ENCODE results near the gene ISYNA1. TPM values are rescaled to one million over a fixed set of nuclear protein-coding genes. Genes with fewer than 3 reads are reported as not detected.

The ISYNA1 gene
- total and polyA plus RNA-seq, 2 of the 4 experiments (the other 2 are of a cell fraction): 3.4 to 24.7 TPM

GRCh38 chr19:18412610-18413239 is 25.2 kb downstream of the ISYNA1 start:
- peaks cover 4% of the 10 kb centered on the region; the same call in 1 of the 2 replicates for H3K9me1 ChIP-seq (ENCODE audit: insufficient read depth, low read length)
- H2BK15ac ChIP-seq (ENCODE audit: low read depth, low read length): no peak overlapping the region
- H3K4me3 ChIP-seq (ENCODE audit: insufficient read depth, low read depth, low read length): no peak overlapping the region
- no peaks in the 10 kb centered on the region for H3K27me3 ChIP-seq (ENCODE audit: control insufficient read depth, insufficient read depth, low read length)
- H2AFZ ChIP-seq (replicated peaks; ENCODE audit: low read length, poor library complexity): no peak overlapping the region
- DNase-seq: no peak
- H3K9ac ChIP-seq (ENCODE audit: low read depth, low read length): no peak overlapping the region
- no peak overlapping the region for H4K91ac ChIP-seq (ENCODE audit: insufficient read depth, low read depth, low read length)
- no peak overlapping the region for H2BK120ac ChIP-seq (ENCODE audit: low read depth, low read length)
- H3K27ac ChIP-seq (ENCODE audit: insufficient read depth, low read length): no peak overlapping the region
- no peak overlapping the region for H3K23ac ChIP-seq (ENCODE audit: low read depth, low read length)
- dilution Hi-C loops (cut with HindIII; ENCODE audit: low sequenced_read_pairs, unreplicated experiment) (no loop called here), intact Hi-C loops (cut with micrococcal nuclease) (loop anchor here (10.0 kb wide), 1 partner anchor 208 kb away; the partner anchor contains the start of gene RAB3A), in situ Hi-C loops (cut with MboI; ENCODE audit: low sequenced_read_pairs) (loop anchor here (10.0 kb wide), 2 partner anchors 218 to 298 kb away; partner anchors contain the start of gene MPV17L2)
- POLR2A ChIA-PET (ENCODE audit: unreplicated experiment): no interaction called here
- no peak overlapping the region for H3K14ac ChIP-seq (replicated peaks; ENCODE audit: low read depth, low read length)
- H3K4me1 ChIP-seq (ENCODE audit: control insufficient read depth, insufficient read depth, low read length): peaks cover 24% of the 10 kb centered on the region
- no peak for ATAC-seq (ENCODE audit: low read depth)
- CTCF ChIA-PET: no interaction called here
- no peak for TF ChIP-seq FOS (IDR thresholded peaks at IDR 0.05; ENCODE audit: low read depth, low read length)
- TF ChIP-seq, protein P1, sequence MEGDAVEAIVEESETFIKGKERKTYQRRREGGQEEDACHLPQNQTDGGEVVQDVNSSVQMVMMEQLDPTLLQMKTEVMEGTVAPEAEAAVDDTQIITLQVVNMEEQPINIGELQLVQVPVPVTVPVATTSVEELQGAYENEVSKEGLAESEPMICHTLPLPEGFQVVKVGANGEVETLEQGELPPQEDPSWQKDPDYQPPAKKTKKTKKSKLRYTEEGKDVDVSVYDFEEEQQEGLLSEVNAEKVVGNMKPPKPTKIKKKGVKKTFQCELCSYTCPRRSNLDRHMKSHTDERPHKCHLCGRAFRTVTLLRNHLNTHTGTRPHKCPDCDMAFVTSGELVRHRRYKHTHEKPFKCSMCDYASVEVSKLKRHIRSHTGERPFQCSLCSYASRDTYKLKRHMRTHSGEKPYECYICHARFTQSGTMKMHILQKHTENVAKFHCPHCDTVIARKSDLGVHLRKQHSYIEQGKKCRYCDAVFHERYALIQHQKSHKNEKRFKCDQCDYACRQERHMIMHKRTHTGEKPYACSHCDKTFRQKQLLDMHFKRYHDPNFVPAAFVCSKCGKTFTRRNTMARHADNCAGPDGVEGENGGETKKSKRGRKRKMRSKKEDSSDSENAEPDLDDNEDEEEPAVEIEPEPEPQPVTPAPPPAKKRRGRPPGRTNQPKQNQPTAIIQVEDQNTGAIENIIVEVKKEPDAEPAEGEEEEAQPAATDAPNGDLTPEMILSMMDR (conservative IDR thresholded peaks at IDR 0.05; ENCODE audit: low read depth, low read length): no peak
- no peak for TF ChIP-seq RAD21 (IDR thresholded peaks at IDR 0.05; ENCODE audit: low read length)
- no peak for TF ChIP-seq NFE2L2 (IDR thresholded peaks at IDR 0.05; ENCODE audit: low read depth, low read length)
- no peak for TF ChIP-seq MAFK (IDR thresholded peaks at IDR 0.05; ENCODE audit: low read depth, low read length)
- no peak for TF ChIP-seq CEBPB (IDR thresholded peaks at IDR 0.05; ENCODE audit: low read depth, low read length)
- no peak for TF ChIP-seq SMC3 (IDR thresholded peaks at IDR 0.05; ENCODE audit: low read depth, low read length)
- TF ChIP-seq RCOR1 (IDR thresholded peaks at IDR 0.05; ENCODE audit: insufficient replicate concordance, low read length): no peak
- TF ChIP-seq BHLHE40 (IDR thresholded peaks at IDR 0.05; ENCODE audit: low read depth, low read length): no peak
- no peak for TF ChIP-seq ELK1 (IDR thresholded peaks at IDR 0.05; ENCODE audit: borderline replicate concordance, low read depth, low read length)
- TF ChIP-seq RFX5 (IDR thresholded peaks at IDR 0.05; ENCODE audit: low read depth, low read length): no peak
- no peak for TF ChIP-seq POLR2A (IDR thresholded peaks at IDR 0.05; ENCODE audit: low read depth, low read length)
- no peak overlapping the region for H2AK5ac ChIP-seq (ENCODE audit: low read depth, low read length)
- H4K20me1 ChIP-seq (ENCODE audit: insufficient read depth, low read length): no peaks in the 10 kb centered on the region
- H3K36me3 ChIP-seq (ENCODE audit: control insufficient read depth, insufficient read depth, low read length): no peaks in the 10 kb centered on the region
- H3K79me1 ChIP-seq (ENCODE audit: low read depth in 1 of 2, low read length in 2 of 2): peaks cover 0 to 10% of the 10 kb centered on the region in 2 experiments; a peak in 2 of 4 replicates
- H2AK9ac ChIP-seq (replicated peaks; ENCODE audit: low read depth, low read length, poor library complexity): no peak overlapping the region
- H3K9me3 ChIP-seq (ENCODE audit: control insufficient read depth, insufficient read depth, low read length): no peaks in the 10 kb centered on the region
- no peak overlapping the region for H4K5ac ChIP-seq (ENCODE audit: low read depth, low read length)
- H4K8ac ChIP-seq (ENCODE audit: low read depth in 2 of 2, low read length in 2 of 2): no peak overlapping the region
- H3K18ac ChIP-seq (ENCODE audit: low read depth, low read length): no peak overlapping the region
- no peak overlapping the region for H2BK5ac ChIP-seq (ENCODE audit: low read depth, low read length, poor library complexity, severe bottlenecking)
- 88% methylated on average over 5 of the region's 16 CpGs; no CpG with 5 or more reads in 1 of the 2 experiments for WGBS, 2 experiments (ENCODE audit: extremely low coverage in 2 of 2, insufficient read length in 1 of 2)
- H2BK20ac ChIP-seq (ENCODE audit: low read depth, low read length): no peak overlapping the region
- H3K4ac ChIP-seq (ENCODE audit: low read depth, low read length): no peak overlapping the region
- BruUV-seq (replicated peaks): no TSS peak
- H3K4me2 ChIP-seq (ENCODE audit: low read depth, low read length): no peak overlapping the region
- no peak overlapping the region for H3K56ac ChIP-seq (ENCODE audit: extremely low read depth, insufficient read depth, low read length)
